ENCODE measurements around the gene TBX21. TPM values are rescaled to one million over a fixed set of nuclear protein-coding genes. Genes with fewer than 3 reads are reported as not detected.
"Not testable (repeated sequence)": the region's sequence is repeated elsewhere in the genome, so short reads cannot be mapped to it uniquely, and the experiment has no call there.

TBX21 gene
- total RNA-seq, 2 donors from 2014 or later, result 1.8 TPM; not detected in 1

- peaks cover 7% of the 10 kb centered on the region for H3K27me3 ChIP-seq (replicated peaks; ENCODE audit: insufficient read depth)
- DNase-seq (ENCODE audit: low spot score) (no peak), ATAC-seq (ENCODE audit: insufficient number of reproducible peaks, low FRiP score, low read depth) (no peak)
- H3K27ac ChIP-seq, result no peak overlapping the region
- peaks cover 10 to 15% of the 10 kb centered on the region in 2 donors for H3K4me1 ChIP-seq (ENCODE audit: control insufficient read depth in 1 of 2, low read depth in 2 of 2)
- no peaks in the 10 kb centered on the region for H3K36me3 ChIP-seq
- TF ChIP-seq, protein P1, sequence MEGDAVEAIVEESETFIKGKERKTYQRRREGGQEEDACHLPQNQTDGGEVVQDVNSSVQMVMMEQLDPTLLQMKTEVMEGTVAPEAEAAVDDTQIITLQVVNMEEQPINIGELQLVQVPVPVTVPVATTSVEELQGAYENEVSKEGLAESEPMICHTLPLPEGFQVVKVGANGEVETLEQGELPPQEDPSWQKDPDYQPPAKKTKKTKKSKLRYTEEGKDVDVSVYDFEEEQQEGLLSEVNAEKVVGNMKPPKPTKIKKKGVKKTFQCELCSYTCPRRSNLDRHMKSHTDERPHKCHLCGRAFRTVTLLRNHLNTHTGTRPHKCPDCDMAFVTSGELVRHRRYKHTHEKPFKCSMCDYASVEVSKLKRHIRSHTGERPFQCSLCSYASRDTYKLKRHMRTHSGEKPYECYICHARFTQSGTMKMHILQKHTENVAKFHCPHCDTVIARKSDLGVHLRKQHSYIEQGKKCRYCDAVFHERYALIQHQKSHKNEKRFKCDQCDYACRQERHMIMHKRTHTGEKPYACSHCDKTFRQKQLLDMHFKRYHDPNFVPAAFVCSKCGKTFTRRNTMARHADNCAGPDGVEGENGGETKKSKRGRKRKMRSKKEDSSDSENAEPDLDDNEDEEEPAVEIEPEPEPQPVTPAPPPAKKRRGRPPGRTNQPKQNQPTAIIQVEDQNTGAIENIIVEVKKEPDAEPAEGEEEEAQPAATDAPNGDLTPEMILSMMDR (IDR thresholded peaks at IDR 0.05), result no peak
- H3K4me3 ChIP-seq, result no peak overlapping the region
- no peaks in the 10 kb centered on the region for H3K9me3 ChIP-seq
Measured at GRCh38 chr17:47736501-47737495, 3.8 kb downstream of the TBX21 start.

- Histone ChIP-seq H3K36me3 (no peaks in the 10 kb centered on the region), H3K4me1 (ENCODE audit: control insufficient read depth in 1 of 2, low read depth in 2 of 2) (peaks cover 6 to 9% of the 10 kb centered on the region in 2 donors), H3K4me3 (no peak overlapping the region), H3K27ac (no peak overlapping the region), H3K27me3 (replicated peaks; ENCODE audit: insufficient read depth) (no peaks in the 10 kb centered on the region), H3K9me3 (no peaks in the 10 kb centered on the region)
- ATAC-seq (ENCODE audit: insufficient number of reproducible peaks, low FRiP score, low read depth), result no peak
- TF ChIP-seq, protein P1 (IDR thresholded peaks at IDR 0.05), result no peak
- no peak for DNase-seq (ENCODE audit: low spot score)
Measured at GRCh38 chr17:47738178-47738577, 5.1 kb downstream of the TBX21 start.

DNA sequence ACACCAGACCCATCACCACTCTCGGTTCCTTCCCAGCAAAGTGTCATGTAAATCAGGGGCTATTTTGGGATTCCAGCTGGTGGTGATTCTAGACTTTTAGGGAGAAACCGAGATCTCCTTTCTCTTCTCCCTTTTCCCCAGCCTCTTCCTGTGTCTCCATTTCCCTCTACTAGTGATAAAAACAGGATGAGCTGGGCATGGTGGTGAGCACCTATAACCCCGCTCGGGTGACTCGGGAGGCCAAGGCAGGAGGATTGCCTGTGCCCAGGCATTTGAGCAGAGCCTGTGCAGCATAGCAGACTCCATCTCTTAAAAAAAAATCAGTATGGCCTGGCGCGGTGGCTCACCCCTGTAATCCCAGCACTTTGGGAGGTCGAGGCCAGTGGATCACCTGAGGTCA, 6.1 kb downstream of the TBX21 start:
- H3K27ac ChIP-seq, result no peak overlapping the region
- H3K9me3 ChIP-seq, result no peaks in the 10 kb centered on the region
- no peak for DNase-seq (ENCODE audit: low spot score)
- H3K4me1 ChIP-seq (ENCODE audit: control insufficient read depth in 1 of 2, low read depth in 2 of 2), result no peaks in the 10 kb centered on the region
- ATAC-seq (ENCODE audit: insufficient number of reproducible peaks, low FRiP score, low read depth), result no peak
- TF ChIP-seq, protein P1 (IDR thresholded peaks at IDR 0.05), result no peak
- H3K36me3 ChIP-seq, result no peaks in the 10 kb centered on the region
- H3K4me3 ChIP-seq, result no peak overlapping the region
- H3K27me3 ChIP-seq (replicated peaks; ENCODE audit: insufficient read depth), result no peaks in the 10 kb centered on the region

DNA sequence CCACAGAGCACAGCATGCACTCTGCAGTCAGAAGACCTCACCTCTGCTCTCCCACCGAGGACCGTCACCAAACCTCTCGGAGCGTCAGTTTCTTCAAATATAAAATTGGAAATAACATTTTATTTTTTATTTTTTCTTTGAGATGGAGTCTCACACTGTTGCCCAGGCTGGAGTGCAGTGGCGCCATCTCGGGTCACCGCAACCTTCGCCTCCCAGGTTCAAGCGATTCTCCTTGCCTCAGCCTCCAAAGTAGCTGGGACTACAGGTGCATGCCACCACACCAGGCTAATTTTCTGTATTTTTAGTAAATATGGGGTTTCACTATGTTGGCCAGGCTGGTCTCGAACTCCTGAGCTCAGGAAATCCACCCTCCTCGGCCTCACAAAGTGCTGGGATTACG, 6.9 kb downstream of the TBX21 start:
- not testable (repeated sequence) for H3K9me3 ChIP-seq; H3K4me1 ChIP-seq (ENCODE audit: control insufficient read depth in 1 of 2, low read depth in 2 of 2); DNase-seq (ENCODE audit: low spot score); H3K27me3 ChIP-seq (replicated peaks; ENCODE audit: insufficient read depth); ATAC-seq (ENCODE audit: insufficient number of reproducible peaks, low FRiP score, low read depth); H3K27ac ChIP-seq; H3K36me3 ChIP-seq; H3K4me3 ChIP-seq

DNA sequence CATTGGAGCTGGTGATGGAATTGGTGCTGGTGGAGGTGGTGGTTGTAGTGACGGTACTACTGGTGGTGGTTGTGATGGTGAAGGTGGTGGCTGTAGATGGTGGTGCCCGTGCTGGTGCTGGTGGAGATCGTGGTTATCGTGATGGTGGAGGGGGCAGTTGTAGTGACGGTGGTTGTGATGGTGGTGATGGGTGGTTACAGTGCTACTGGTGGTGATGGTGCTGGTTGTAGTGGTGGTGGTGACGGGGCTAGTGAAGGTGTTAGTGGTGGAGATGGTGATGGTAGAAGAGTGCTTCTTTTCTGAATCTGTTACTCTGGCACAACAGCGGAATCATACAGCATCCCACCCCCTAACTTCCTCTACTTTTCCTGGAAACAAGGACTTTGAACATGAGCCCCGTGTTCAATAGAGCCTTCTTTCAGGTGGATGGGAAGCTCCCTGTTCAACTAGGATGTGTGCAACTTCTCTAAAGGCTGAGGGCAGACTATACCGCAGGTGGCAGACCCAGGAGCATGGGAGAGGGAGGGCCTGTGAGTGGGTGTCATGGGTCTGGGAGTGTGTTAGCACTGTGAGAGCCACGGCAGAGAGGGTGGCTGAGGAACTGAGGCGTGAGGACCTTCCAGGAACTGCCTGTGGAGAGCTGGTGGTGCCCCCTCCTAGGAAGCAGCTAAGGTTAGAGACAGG, 8.2 kb downstream of the TBX21 start:
- no peak for DNase-seq (ENCODE audit: low spot score)
- TF ChIP-seq, protein P1 (IDR thresholded peaks at IDR 0.05), result no peak
- no peak overlapping the region for H3K4me3 ChIP-seq
- H3K36me3 ChIP-seq, result no peaks in the 10 kb centered on the region
- no peaks in the 10 kb centered on the region for H3K27me3 ChIP-seq (replicated peaks; ENCODE audit: insufficient read depth)
- H3K27ac ChIP-seq, result no peak overlapping the region
- ATAC-seq (ENCODE audit: insufficient number of reproducible peaks, low FRiP score, low read depth), result no peak
- H3K4me1 ChIP-seq (ENCODE audit: control insufficient read depth in 1 of 2, low read depth in 2 of 2), result no peaks in the 10 kb centered on the region
- H3K9me3 ChIP-seq, result no peaks in the 10 kb centered on the region
